ENCODE measurements around the gene SMG6.

- no peak for TF ChIP-seq CTCF (conservative IDR thresholded peaks at IDR 0.05; ENCODE audit: low read depth, low read length)
- TF ChIP-seq RAD21 (IDR thresholded peaks at IDR 0.05; ENCODE audit: low read length), result no peak
- no peak for TF ChIP-seq POLR2A (IDR thresholded peaks at IDR 0.05; ENCODE audit: low read depth, low read length)
- TF ChIP-seq BHLHE40 (IDR thresholded peaks at IDR 0.05; ENCODE audit: low read depth, low read length), result no peak
Measured at GRCh38 chr17:2238432-2239169, 65.0 kb downstream of the SMG6 start.
